H1 (cell line): ENCODE data around the gene CPEB3. TPM values are rescaled to one million over a fixed set of nuclear protein-coding genes. Genes with fewer than 3 reads are reported as not detected.

Source experiments
- CTCF ChIA-PET: fragments of 300-600 bp; sonication (Branson Sonifier 250); formaldehyde crosslinking; loops from one replicate; lab custom pipeline; 2021; ENCODE audit not compliant: partially characterized antibody; lab: Charles Lee
- POLR2A ChIA-PET: fragments of 300-600 bp; sonication (Branson Sonifier 250); formaldehyde crosslinking; loops from one replicate; lab custom pipeline; 2021; ENCODE audit warnings: inconsistent platforms; ENCODE audit not compliant: partially characterized antibody; lab: Charles Lee
- DNase-seq, 2 experiments: peaks; one replicate each; pipeline versions ENCODE4 v3.0.0 to v3.0.0-alpha.2; 2010 to 2022; ENCODE audit warnings: low spot score in 2 of 2, low read depth in 1 of 2, mixed read lengths in 1 of 2
- FAIRE-seq: peaks from 2 replicates; lab custom pipeline; 2011; peaks lifted over from hg19 to GRCh38; lab: Jason Lieb, UNC
- H2AFZ ChIP-seq: 2 replicates; pipeline ENCODE4 v1.8.1; 2012; ENCODE audit warnings: low read length, inconsistent platforms
- H2AK5ac ChIP-seq: 2 replicates; pipeline ENCODE4 v1.6.1; 2013; ENCODE audit warnings: low read depth, low read length
- H2BK120ac ChIP-seq: replicated peaks from 2 replicates; pipeline ENCODE3; 2013; ENCODE audit warnings: low read depth, low read length, inconsistent platforms
- H2BK12ac ChIP-seq: 2 replicates; pipeline ENCODE4 v1.6.1; 2013; ENCODE audit warnings: low read depth, low read length
- H2BK15ac ChIP-seq: 2 replicates; pipeline ENCODE4 v1.6.1; 2013; ENCODE audit warnings: low read length
- H2BK20ac ChIP-seq: 2 replicates; pipeline ENCODE4 v1.6.1; 2013; ENCODE audit warnings: low read length
- H2BK5ac ChIP-seq: 2 replicates; pipeline ENCODE4 v1.6.1; 2013; ENCODE audit warnings: low read depth, low read length
- H3K14ac ChIP-seq: 2 replicates; pipeline ENCODE4 v1.6.1; 2013; ENCODE audit warnings: inconsistent platforms; ENCODE audit not compliant: insufficient read length
- H3K18ac ChIP-seq: 2 replicates; pipeline ENCODE4 v1.6.1; 2013; ENCODE audit warnings: low read length; ENCODE audit errors: extremely low read depth
- H3K23ac ChIP-seq: 2 replicates; pipeline ENCODE4 v1.6.1; 2013; ENCODE audit warnings: inconsistent platforms; ENCODE audit not compliant: insufficient read length
- H3K23me2 ChIP-seq: 2 replicates; pipeline ENCODE4 v1.6.1; 2013; ENCODE audit warnings: low read depth, low read length
- H3K27ac ChIP-seq: 2 replicates; pipeline ENCODE4 v1.6.1; 2011; ENCODE audit warnings: low read depth, low read length, inconsistent platforms
- H3K27me3 ChIP-seq, 4 experiments: replicated peaks in 1 of 4; 1 replicate in 1 of 4; 2 replicates in 3 of 4; pipeline versions ENCODE4 v1.6.1 to v1.8.1; 2011 to 2013; ENCODE audit warnings: low read length in 3 of 4, mild to moderate bottlenecking in 3 of 4, inconsistent platforms in 2 of 4, mixed read lengths in 2 of 4, moderate library complexity in 1 of 4; ENCODE audit not compliant: control insufficient read depth in 3 of 4, insufficient read depth in 3 of 4; ENCODE audit errors: extremely low read depth in 1 of 4
- H3K36me3 ChIP-seq, 4 experiments: 2 replicates each; pipeline versions ENCODE4 v1.6.1 to v1.8.1; 2011 to 2013; ENCODE audit warnings: mild to moderate bottlenecking in 4 of 4, low read length in 3 of 4, moderate library complexity in 2 of 4, control low read depth in 1 of 4, inconsistent platforms in 1 of 4; ENCODE audit not compliant: insufficient read depth in 4 of 4, control insufficient read depth in 2 of 4
- H3K4ac ChIP-seq: replicated peaks from 2 replicates; pipeline ENCODE3; 2013; ENCODE audit warnings: low read length, low read depth, mixed read lengths, inconsistent platforms; ENCODE audit not compliant: insufficient read length
- H3K4me1 ChIP-seq, 4 experiments: replicated peaks in 1 of 4; 1 replicate in 1 of 4; 2 replicates in 3 of 4; pipeline versions ENCODE4 v1.6.1 to v1.8.1; 2011 to 2013; ENCODE audit warnings: low read length in 3 of 4, inconsistent platforms in 2 of 4, mixed read lengths in 1 of 4; ENCODE audit not compliant: insufficient read depth in 4 of 4, control insufficient read depth in 3 of 4
- H3K4me2 ChIP-seq, 2 experiments: 2 replicates each; pipeline versions ENCODE4 v1.6.1 to v1.8.1; 2011 to 2013; ENCODE audit warnings: low read depth in 2 of 2, low read length in 2 of 2, control low read depth in 1 of 2, inconsistent platforms in 1 of 2, mild to moderate bottlenecking in 1 of 2; ENCODE audit not compliant: insufficient read depth in 1 of 2
- H3K4me3 ChIP-seq, 4 experiments: fragments of 200-600, 300-600 bp in 1 of 4; sonication (generic), shearing (Covaris generic), sonication (Bioruptor Twin) in 1 of 4; 2 replicates each; pipeline versions ENCODE4 v1.5.1 to v1.8.1; 2011 to 2016; ENCODE audit warnings: low read length in 4 of 4, low read depth in 3 of 4, control low read depth in 2 of 4, inconsistent platforms in 2 of 4, mild to moderate bottlenecking in 2 of 4, mixed read lengths in 1 of 4, moderate library complexity in 1 of 4; ENCODE audit not compliant: insufficient read depth in 2 of 4; ENCODE audit errors: extremely low read depth in 1 of 4
- H3K56ac ChIP-seq: replicated peaks from 2 replicates; pipeline ENCODE3; 2013; ENCODE audit warnings: low read depth, mild to moderate bottlenecking, mixed read lengths, low read length, inconsistent platforms; ENCODE audit not compliant: insufficient read length
- H3K79me1 ChIP-seq: 2 replicates; pipeline ENCODE4 v1.6.1; 2013; ENCODE audit warnings: low read depth, low read length, control low read depth
- H3K79me2 ChIP-seq, 2 experiments: 2 replicates each; pipeline versions ENCODE4 v1.6.1 to v1.8.1; 2012 to 2013; ENCODE audit warnings: low read length in 2 of 2, mild to moderate bottlenecking in 2 of 2, inconsistent platforms in 1 of 2; ENCODE audit not compliant: insufficient read depth in 2 of 2, control insufficient read depth in 1 of 2
- H3K9ac ChIP-seq, 4 experiments: replicated peaks in 1 of 4; 1 replicate in 1 of 4; 2 replicates in 3 of 4; pipeline versions ENCODE4 v1.6.1 to v1.8.1; 2011 to 2013; ENCODE audit warnings: low read depth in 3 of 4, low read length in 3 of 4, control low read depth in 2 of 4, mild to moderate bottlenecking in 2 of 4, moderate library complexity in 2 of 4, inconsistent platforms in 1 of 4; ENCODE audit errors: extremely low read depth in 1 of 4
- H3K9me3 ChIP-seq, 2 experiments: 2 replicates each; pipeline versions ENCODE4 v1.6.1 to v1.8.1; 2012 to 2013; ENCODE audit warnings: mild to moderate bottlenecking in 2 of 2, moderate library complexity in 2 of 2, control low read depth in 1 of 2, inconsistent platforms in 1 of 2, low read depth in 1 of 2, low read length in 1 of 2, mixed read lengths in 1 of 2; ENCODE audit not compliant: insufficient read depth in 2 of 2
- H4K20me1 ChIP-seq, 2 experiments: replicated peaks in 1 of 2; 2 replicates each; pipeline versions ENCODE3 to v1.8.1; 2011 to 2013; ENCODE audit warnings: inconsistent platforms in 2 of 2, low read length in 2 of 2, mild to moderate bottlenecking in 1 of 2; ENCODE audit not compliant: insufficient read depth in 2 of 2, control insufficient read depth in 1 of 2
- H4K5ac ChIP-seq: 2 replicates; pipeline ENCODE4 v1.6.1; 2013; ENCODE audit warnings: low read length, low read depth, mixed read lengths, inconsistent platforms; ENCODE audit not compliant: insufficient read length
- H4K8ac ChIP-seq: 2 replicates; pipeline ENCODE4 v1.8.0; 2013; ENCODE audit warnings: mild to moderate bottlenecking, moderate library complexity, low read length, inconsistent platforms; ENCODE audit not compliant: insufficient read depth; ENCODE audit errors: extremely low read depth
- H4K91ac ChIP-seq: replicated peaks from 2 replicates; pipeline ENCODE3; 2013; ENCODE audit warnings: low read length, mixed read lengths, inconsistent platforms; ENCODE audit not compliant: insufficient read length
- ASH2L ChIP-seq: fragments of 200-600, 300-600 bp; sonication (generic); IDR thresholded peaks from one replicate; pipeline ENCODE4 v1.7.1; 2017; ENCODE audit warnings: low read length
- CBX5 ChIP-seq: fragments of 300-800, 300-1000 bp; sonication (generic); IDR thresholded peaks from 2 replicates; pipeline ENCODE4 v1.7.1; 2016; ENCODE audit warnings: antibody characterized with exemption, low read length, low read depth
- JUN ChIP-seq: IDR thresholded peaks from 2 replicates; pipeline ENCODE4 v1.6.1; 2011; ENCODE audit warnings: low read depth, mild to moderate bottlenecking, improper control_type of control experiment, low read length
- JUND ChIP-seq: IDR thresholded peaks from 2 replicates; pipeline ENCODE4 v1.6.1; 2011; ENCODE audit warnings: mild to moderate bottlenecking, improper control_type of control experiment, low read length
- MAFK ChIP-seq: IDR thresholded peaks from 2 replicates; pipeline ENCODE4 v1.6.1; 2012; ENCODE audit warnings: low read depth, mild to moderate bottlenecking, improper control_type of control experiment, low read length
- POLR2AphosphoS5 ChIP-seq: IDR thresholded peaks from 2 replicates; pipeline ENCODE4 v1.6.1; 2011; ENCODE audit warnings: low read depth, low read length
- POU5F1 ChIP-seq: IDR thresholded peaks from 2 replicates; pipeline ENCODE4 v1.6.1; 2011; ENCODE audit warnings: low read depth, mild to moderate bottlenecking, low read length, moderate library complexity
- RFX5 ChIP-seq: IDR thresholded peaks from 2 replicates; pipeline ENCODE4 v1.6.1; 2011; ENCODE audit warnings: low read depth, low read length, improper control_type of control experiment, borderline replicate concordance
- SP1 ChIP-seq: IDR thresholded peaks from 2 replicates; pipeline ENCODE4 v1.6.1; 2011; ENCODE audit warnings: low read depth, low read length
- TAF7 ChIP-seq: optimal IDR thresholded peaks from 2 replicates; pipeline ENCODE3; 2011; ENCODE audit warnings: low read depth, mild to moderate bottlenecking, inconsistent platforms, low read length, moderate library complexity, borderline replicate concordance
- WGBS, 2 experiments: shearing (Covaris generic) in 1 of 2; methylation state at CpG; one replicate each; pipeline versions ENCODE4 v1.1.6 to v1.1.7; 2013 to 2015; ENCODE audit warnings: low lambda C conversion rate in 2 of 2, mixed read lengths in 2 of 2, inconsistent platforms in 1 of 2, low coverage in 1 of 2, missing lambda C conversion rate in 1 of 2; ENCODE audit not compliant: insufficient replicate concordance in 2 of 2, insufficient coverage in 1 of 2, insufficient read length in 1 of 2; ENCODE audit errors: extremely low coverage in 1 of 2, missing lambda C conversion rate in 1 of 2; 5-methylcytosine and 5-hydroxymethylcytosine counted together
- polyA plus RNA-seq, 7 experiments: library from polyadenylated mRNA; depleted of rRNA in 3 of 7; stranded (reverse) in 5 of 7; unstranded in 2 of 7; fragments of >200 nt in 5 of 7; fragments of 200-250 nt in 2 of 7; gene quantifications; 1 replicate in 5 of 7; 2 replicates in 1 of 7; 4 replicates in 1 of 7; pipeline versions ENCODE4 v1.2.1 to v1.2.3, GENCODE V29; 2011 to 2013; ENCODE audit warnings: missing spikeins in 2 of 7, mixed read lengths in 2 of 7
- total RNA-seq: library from RNA; stranded (reverse); fragmentation: NEBNext Ultra II Directional; extraction: Animal tissue kit (Norgen Biotek cat#: 25700); gene quantifications from 2 replicates; pipeline ENCODE4 v1.2.1, GENCODE V29; 2021
- TF ChIP-seq, protein P1 (sequence below), 3 experiments: IDR thresholded peaks; 1 replicate in 2 of 3; 2 replicates in 1 of 3; pipeline versions ENCODE4 v1.5.1 to v1.6.1; 2011; ENCODE audit warnings: low read length in 3 of 3, mild to moderate bottlenecking in 3 of 3, inconsistent platforms in 2 of 3, low read depth in 1 of 3, moderate library complexity in 1 of 3; ENCODE audit not compliant: insufficient read depth in 1 of 3; ENCODE audit errors: control extremely low read depth in 1 of 3
- TF ChIP-seq, protein P2 (sequence below): IDR thresholded peaks from 2 replicates; pipeline ENCODE4 v1.6.1; 2011; ENCODE audit warnings: low read depth, mild to moderate bottlenecking, low read length; ENCODE audit not compliant: insufficient read depth

CPEB3 gene
- total and polyA plus RNA-seq, 2 of the 8 experiments (the other 6 are each of a cell fraction or from before 2014, with no cell fraction given), result 0.39 to 1.7 TPM

- H2AFZ ChIP-seq, result no peak overlapping the region
- no peak overlapping the region for H2BK5ac ChIP-seq
- H3K4me1 ChIP-seq, result no peaks in the 10 kb centered on the region
- H3K9ac ChIP-seq, result no peak overlapping the region
- no peak overlapping the region for H4K91ac ChIP-seq
- no peak overlapping the region for H3K56ac ChIP-seq
- no peak overlapping the region for H2BK20ac ChIP-seq
- H2BK120ac ChIP-seq, result no peak overlapping the region
- no peak overlapping the region for H3K23ac ChIP-seq
- no peaks in the 10 kb centered on the region for H3K36me3 ChIP-seq
- CTCF ChIA-PET, result interaction anchor here (0.7 to 1.2 kb wide), 2 partner anchors 226 to 263 kb away, joined by 3 to 4 read pairs; no protein-coding TSS in a partner anchor
- H3K4ac ChIP-seq, result no peak overlapping the region
- no peak overlapping the region for H4K8ac ChIP-seq
- no peak overlapping the region for H3K14ac ChIP-seq
- H2AK5ac ChIP-seq, result no peak overlapping the region
- no peak overlapping the region for H3K18ac ChIP-seq
- H3K4me3 ChIP-seq, result no peak overlapping the region
- H3K4me2 ChIP-seq, result no peak overlapping the region
- H2BK15ac ChIP-seq, result no peak overlapping the region
- no peak overlapping the region for H4K5ac ChIP-seq
- no peaks in the 10 kb centered on the region for H3K9me3 ChIP-seq
- no peaks in the 10 kb centered on the region for H4K20me1 ChIP-seq
- WGBS, 2 experiments, result 90% methylated on average over 3 of the region's 3 CpGs; no CpG with 5 or more reads in 1 of the 2 experiments
- no peaks in the 10 kb centered on the region for H3K79me2 ChIP-seq
- H3K27me3 ChIP-seq, result no peaks in the 10 kb centered on the region
- FAIRE-seq, result no peak
- DNase-seq, result no peak
- no peak overlapping the region for H2BK12ac ChIP-seq
- H3K79me1 ChIP-seq, result no peaks in the 10 kb centered on the region
- POLR2A ChIA-PET, result interaction anchor here (1.0 kb wide), 1 partner anchor 12 kb away, joined by 3 read pairs; no protein-coding TSS in a partner anchor
- no peaks in the 10 kb centered on the region for H3K23me2 ChIP-seq
- H3K27ac ChIP-seq, result no peak overlapping the region
- TF ChIP-seq SP1 (no peak), CBX5 (no peak), RFX5 (no peak), JUND (no peak), JUN (no peak), POU5F1 (no peak), MAFK (no peak), POLR2AphosphoS5 (no peak), ASH2L (no peak), TAF7 (no peak)
- TF ChIP-seq, protein P1, sequence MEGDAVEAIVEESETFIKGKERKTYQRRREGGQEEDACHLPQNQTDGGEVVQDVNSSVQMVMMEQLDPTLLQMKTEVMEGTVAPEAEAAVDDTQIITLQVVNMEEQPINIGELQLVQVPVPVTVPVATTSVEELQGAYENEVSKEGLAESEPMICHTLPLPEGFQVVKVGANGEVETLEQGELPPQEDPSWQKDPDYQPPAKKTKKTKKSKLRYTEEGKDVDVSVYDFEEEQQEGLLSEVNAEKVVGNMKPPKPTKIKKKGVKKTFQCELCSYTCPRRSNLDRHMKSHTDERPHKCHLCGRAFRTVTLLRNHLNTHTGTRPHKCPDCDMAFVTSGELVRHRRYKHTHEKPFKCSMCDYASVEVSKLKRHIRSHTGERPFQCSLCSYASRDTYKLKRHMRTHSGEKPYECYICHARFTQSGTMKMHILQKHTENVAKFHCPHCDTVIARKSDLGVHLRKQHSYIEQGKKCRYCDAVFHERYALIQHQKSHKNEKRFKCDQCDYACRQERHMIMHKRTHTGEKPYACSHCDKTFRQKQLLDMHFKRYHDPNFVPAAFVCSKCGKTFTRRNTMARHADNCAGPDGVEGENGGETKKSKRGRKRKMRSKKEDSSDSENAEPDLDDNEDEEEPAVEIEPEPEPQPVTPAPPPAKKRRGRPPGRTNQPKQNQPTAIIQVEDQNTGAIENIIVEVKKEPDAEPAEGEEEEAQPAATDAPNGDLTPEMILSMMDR (IDR thresholded peaks at IDR 0.05; ENCODE audit: control extremely low read depth in 1 of 3, insufficient read depth in 1 of 3, low read depth in 1 of 3, low read length in 3 of 3), result no peak
- TF ChIP-seq, protein P2, sequence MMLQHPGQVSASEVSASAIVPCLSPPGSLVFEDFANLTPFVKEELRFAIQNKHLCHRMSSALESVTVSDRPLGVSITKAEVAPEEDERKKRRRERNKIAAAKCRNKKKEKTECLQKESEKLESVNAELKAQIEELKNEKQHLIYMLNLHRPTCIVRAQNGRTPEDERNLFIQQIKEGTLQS, result no peak
Measured at GRCh38 chr10:92208736-92209135, 82.1 kb downstream of the CPEB3 start.
